ENCODE measurements around the gene ATP2A1.

DNA sequence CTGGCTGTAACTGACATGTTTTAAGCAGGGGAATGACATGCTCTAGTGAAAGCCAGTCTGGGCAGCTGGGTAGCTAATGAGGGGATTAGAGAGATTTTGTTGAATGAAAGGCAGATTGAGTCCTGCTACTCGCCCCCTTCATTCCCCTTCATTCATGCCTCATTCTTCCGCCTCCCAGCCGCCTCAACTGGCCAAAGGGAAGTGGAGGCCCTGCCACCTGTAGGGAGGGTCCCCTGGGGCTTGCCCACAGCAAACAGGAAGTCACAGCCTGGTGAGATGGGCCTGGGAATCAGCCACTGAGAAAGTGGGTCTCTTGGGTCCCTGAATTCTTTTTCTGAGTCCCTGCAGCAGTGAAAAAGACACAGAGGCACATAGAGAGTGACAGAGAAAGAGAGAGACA lies 52.4 kb downstream of the ATP2A1 start:
- TF ChIP-seq, protein P1, sequence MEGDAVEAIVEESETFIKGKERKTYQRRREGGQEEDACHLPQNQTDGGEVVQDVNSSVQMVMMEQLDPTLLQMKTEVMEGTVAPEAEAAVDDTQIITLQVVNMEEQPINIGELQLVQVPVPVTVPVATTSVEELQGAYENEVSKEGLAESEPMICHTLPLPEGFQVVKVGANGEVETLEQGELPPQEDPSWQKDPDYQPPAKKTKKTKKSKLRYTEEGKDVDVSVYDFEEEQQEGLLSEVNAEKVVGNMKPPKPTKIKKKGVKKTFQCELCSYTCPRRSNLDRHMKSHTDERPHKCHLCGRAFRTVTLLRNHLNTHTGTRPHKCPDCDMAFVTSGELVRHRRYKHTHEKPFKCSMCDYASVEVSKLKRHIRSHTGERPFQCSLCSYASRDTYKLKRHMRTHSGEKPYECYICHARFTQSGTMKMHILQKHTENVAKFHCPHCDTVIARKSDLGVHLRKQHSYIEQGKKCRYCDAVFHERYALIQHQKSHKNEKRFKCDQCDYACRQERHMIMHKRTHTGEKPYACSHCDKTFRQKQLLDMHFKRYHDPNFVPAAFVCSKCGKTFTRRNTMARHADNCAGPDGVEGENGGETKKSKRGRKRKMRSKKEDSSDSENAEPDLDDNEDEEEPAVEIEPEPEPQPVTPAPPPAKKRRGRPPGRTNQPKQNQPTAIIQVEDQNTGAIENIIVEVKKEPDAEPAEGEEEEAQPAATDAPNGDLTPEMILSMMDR (IDR thresholded peaks at IDR 0.05): no peak
- TF ChIP-seq RAD21 (conservative IDR thresholded peaks at IDR 0.05 in 1 of 2, IDR thresholded peaks at IDR 0.05 in 1 of 2) (no peak), MAZ (IDR thresholded peaks at IDR 0.05; ENCODE audit: borderline replicate concordance, low read depth, low read length) (no peak)
- TF ChIP-seq, protein P2, sequence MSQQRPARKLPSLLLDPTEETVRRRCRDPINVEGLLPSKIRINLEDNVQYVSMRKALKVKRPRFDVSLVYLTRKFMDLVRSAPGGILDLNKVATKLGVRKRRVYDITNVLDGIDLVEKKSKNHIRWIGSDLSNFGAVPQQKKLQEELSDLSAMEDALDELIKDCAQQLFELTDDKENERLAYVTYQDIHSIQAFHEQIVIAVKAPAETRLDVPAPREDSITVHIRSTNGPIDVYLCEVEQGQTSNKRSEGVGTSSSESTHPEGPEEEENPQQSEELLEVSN (IDR thresholded peaks at IDR 0.05; ENCODE audit: borderline replicate concordance, low read depth): no peak
- TF ChIP-seq, protein P3, sequence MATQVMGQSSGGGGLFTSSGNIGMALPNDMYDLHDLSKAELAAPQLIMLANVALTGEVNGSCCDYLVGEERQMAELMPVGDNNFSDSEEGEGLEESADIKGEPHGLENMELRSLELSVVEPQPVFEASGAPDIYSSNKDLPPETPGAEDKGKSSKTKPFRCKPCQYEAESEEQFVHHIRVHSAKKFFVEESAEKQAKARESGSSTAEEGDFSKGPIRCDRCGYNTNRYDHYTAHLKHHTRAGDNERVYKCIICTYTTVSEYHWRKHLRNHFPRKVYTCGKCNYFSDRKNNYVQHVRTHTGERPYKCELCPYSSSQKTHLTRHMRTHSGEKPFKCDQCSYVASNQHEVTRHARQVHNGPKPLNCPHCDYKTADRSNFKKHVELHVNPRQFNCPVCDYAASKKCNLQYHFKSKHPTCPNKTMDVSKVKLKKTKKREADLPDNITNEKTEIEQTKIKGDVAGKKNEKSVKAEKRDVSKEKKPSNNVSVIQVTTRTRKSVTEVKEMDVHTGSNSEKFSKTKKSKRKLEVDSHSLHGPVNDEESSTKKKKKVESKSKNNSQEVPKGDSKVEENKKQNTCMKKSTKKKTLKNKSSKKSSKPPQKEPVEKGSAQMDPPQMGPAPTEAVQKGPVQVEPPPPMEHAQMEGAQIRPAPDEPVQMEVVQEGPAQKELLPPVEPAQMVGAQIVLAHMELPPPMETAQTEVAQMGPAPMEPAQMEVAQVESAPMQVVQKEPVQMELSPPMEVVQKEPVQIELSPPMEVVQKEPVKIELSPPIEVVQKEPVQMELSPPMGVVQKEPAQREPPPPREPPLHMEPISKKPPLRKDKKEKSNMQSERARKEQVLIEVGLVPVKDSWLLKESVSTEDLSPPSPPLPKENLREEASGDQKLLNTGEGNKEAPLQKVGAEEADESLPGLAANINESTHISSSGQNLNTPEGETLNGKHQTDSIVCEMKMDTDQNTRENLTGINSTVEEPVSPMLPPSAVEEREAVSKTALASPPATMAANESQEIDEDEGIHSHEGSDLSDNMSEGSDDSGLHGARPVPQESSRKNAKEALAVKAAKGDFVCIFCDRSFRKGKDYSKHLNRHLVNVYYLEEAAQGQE (IDR thresholded peaks at IDR 0.05): no peak
